GM18507 (cell line): Measurements from ENCODE around the gene GNG7.
"Not testable (repeated sequence)": the region's sequence is repeated elsewhere in the genome, so short reads cannot be mapped to it uniquely, and the experiment has no call there.

Experiments used
- DNase-seq: peaks from one replicate; pipeline ENCODE4 v3.0.0; 2011; ENCODE audit warnings: low read depth; ENCODE audit not compliant: insufficient read length; ENCODE audit errors: extremely low spot score
- FAIRE-seq: peaks from 2 replicates; lab custom pipeline; 2011; peaks lifted over from hg19 to GRCh38; lab: Jason Lieb, UNC

The GNG7 gene

GRCh38 chr19:2511991-2512390, 190.5 kb downstream of the GNG7 start:
- FAIRE-seq = peak; percentile 38

GRCh38 chr19:2511570-2511969, 190.9 kb downstream of the GNG7 start:
- DNase-seq = no peak
- no peak for FAIRE-seq

More at GRCh38 chr19:2511991-2512390, 190.5 kb downstream of the GNG7 start:
- DNase-seq = no peak

DNA sequence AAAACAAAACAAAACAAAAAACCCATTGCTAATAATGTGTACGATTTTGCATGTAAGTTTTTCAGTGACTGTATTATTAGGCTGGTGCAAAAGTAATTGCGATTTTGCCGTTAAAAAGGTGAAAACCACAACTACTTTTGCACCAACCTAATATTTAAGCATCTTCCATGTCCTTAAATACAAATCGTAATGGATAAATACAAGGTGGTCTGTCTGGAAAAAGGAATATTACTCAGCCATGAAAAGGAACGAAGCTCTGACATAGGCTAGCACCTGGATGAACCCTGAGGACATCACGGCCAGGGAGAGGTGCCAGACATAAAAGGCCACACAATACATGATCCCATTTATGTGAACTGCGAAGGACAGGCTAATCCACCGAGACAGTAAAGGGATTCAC, 193.4 kb downstream of the GNG7 start:
- FAIRE-seq = no peak
- no peak for DNase-seq

DNA sequence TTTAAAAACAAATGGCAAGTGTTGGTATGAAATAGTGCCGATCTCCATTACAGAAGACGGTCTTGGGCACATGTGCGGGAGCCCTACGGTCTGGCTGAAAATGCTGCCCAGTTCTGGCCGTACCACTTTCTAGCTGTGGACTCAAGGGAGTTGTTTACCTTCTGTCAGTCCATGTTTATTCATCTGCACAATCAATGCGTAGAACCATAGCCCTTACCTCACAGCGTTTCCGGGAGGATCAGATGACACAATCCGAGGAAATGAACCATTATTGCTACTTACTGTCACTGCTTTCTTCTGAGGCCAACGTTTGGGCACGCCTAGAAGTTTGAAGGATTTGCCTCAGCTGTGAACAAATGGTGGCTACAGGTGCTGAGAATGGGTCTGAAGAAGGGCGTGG, 195.4 kb downstream of the GNG7 start:
- peak; percentile 68 for FAIRE-seq
- DNase-seq = no peak

DNA sequence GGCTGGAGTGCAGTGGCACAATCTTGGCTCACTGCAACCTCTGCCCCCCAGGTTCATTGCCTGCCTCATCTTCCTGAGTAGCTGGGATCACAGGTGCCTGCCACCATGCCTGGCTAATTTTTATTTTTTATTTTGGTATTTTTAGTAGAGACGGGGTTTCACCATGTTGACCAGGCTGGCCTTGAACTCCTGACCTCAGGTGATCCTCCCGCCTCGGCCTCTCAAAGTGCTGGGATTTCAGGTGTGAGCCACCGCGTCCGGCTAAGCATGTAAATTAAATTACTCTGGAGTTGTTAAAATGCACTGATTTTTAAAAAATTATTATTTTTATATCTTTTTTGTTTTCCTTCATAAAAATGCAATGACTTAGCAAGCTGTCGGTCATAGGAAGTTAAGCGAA, 195.8 kb downstream of the GNG7 start:
- DNase-seq, FAIRE-seq: not testable (repeated sequence)

- DNase-seq = no peak
- FAIRE-seq = no peak
Observed at GRCh38 chr19:2503521-2504109, 198.9 kb downstream of the GNG7 start.

DNA sequence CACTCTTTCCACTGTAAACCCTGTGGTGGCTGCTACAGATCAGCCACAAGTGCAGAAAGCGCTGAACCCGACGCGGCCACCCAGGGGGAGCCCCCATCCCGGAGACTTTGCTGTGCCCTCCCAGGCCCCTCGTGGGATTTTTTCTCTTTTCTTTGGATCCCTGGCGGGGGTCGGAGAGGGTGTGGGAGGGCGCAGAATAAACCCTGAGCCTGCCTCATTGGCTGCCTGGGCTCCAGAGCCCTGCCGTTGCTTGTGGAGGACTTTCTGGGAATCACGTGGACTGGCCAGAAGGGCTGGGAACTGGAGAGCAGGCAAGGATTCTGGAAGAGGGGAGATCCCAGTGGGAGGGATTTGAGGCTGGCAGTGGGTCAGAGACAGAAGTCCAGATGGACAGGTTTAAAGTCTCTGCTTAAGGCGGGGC, 201.6 kb downstream of the GNG7 start:
- no peak for FAIRE-seq
- DNase-seq = no peak

DNA sequence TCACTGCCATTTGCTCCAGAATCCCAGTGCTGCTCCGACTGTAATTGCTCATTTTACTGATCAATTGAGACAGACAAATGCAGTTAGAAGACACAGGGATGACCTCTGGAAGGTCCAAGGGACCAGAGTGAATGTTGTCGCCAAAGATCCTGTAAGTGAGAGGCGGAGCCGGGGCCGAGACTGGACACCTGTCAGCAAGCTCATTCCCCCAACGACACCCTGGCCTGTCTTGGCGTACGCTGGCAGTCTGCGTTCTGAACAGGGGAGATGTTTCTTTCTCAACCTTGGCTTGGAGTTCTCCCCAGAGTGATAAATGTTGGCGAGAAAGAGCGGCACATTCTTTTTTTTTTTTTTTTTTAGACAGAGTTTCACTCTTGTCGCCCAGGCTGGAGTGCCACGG, 202.3 kb downstream of the GNG7 start:
- FAIRE-seq (no peak), DNase-seq (no peak)

- DNase-seq (no peak), FAIRE-seq (no peak)
Observed at GRCh38 chr19:2497186-2497585, 205.3 kb downstream of the GNG7 start.

- no peak for DNase-seq
- no peak for FAIRE-seq
Observed at GRCh38 chr19:2495651-2496316, 206.7 kb downstream of the GNG7 start.

GRCh38 chr19:2495130-2495641, 207.3 kb downstream of the GNG7 start:
- DNase-seq = no peak
- FAIRE-seq = no peak

- no peak for DNase-seq
Observed at GRCh38 chr19:2494447-2495129, 207.9 kb downstream of the GNG7 start.

DNA sequence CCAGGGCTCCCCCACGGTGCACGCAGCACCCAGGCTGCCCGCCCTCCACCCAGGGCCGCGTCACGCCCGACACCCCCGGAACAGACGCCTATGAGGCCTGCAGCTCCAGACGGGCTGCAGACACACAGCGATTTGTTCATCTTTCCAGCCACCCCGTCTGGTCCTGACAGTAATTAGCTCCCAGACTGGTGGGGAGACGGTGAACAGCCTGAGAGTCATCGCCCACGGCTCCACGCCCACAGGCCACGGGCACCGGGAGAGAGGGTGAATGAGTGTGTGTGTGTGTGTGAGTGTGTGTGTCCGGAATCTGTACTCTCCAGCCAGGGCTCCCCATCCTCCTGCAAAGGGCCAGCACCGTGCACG, 208.4 kb downstream of the GNG7 start:
- FAIRE-seq (no peak), DNase-seq (no peak)

More at GRCh38 chr19:2494447-2495129, 207.9 kb downstream of the GNG7 start:
- FAIRE-seq = peak; percentile 65

DNA sequence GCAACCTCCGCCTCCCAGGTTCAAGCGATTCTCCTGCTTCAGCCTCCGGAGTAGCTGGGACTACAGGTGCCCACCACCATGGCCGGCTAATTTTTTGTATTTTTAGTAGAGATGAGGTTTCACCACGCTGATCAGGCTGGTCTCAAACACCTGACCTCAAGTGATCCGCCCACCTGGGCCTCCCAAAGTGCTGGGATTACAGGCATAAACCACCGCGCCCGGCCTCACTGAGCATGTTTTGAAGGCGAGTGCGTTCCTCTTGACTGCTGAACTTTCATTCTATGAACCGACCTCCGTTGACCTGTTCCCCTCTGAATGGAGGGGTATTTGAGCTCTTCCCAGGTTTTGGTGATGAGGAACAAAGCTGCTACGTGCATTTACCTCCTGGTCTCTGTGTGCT, 209.0 kb downstream of the GNG7 start:
- DNase-seq, FAIRE-seq: not testable (repeated sequence)

DNA sequence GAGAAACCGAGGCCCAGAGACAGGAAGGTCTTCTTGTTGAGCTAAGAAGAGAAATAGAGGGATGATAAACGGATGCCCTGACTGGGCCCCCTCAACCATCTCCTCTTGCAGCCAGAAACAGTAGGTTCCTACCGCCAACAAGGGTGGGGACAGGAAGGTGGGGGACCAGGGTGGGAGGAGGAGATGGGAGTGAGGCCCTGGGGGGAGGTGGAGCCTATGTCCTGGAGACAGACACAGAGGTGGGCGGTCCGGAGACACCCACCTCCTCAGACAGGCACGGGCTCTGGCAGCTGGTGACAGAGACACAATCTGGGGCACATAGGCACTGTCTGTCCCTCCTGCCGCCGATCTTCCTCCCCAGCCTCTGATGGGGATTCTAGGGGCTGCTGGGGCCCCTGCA, 209.6 kb downstream of the GNG7 start:
- no peak for FAIRE-seq
- DNase-seq = no peak

GRCh38 chr19:2491130-2491801, 211.2 kb downstream of the GNG7 start:
- FAIRE-seq = peak; percentile 68
- DNase-seq = no peak

DNA sequence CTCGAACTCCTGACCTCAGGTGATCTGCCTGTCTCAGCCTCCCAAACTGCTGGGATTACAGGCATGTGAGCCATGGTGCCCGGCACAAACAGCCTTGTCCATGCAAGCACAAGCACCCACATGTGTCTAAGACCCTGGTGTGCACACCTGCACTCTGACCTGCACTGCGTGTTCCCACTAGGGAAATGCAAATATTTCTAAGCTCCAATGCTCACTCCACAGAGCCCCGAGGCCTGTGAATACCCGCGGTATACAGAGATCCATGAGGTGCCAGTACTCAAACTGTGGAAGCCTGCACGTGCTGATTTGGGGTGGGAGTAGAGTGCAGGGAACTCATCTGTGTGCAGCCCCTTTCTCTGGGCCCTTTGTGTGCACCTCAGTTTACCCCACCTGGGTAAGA, 211.8 kb downstream of the GNG7 start:
- no peak for FAIRE-seq

DNA sequence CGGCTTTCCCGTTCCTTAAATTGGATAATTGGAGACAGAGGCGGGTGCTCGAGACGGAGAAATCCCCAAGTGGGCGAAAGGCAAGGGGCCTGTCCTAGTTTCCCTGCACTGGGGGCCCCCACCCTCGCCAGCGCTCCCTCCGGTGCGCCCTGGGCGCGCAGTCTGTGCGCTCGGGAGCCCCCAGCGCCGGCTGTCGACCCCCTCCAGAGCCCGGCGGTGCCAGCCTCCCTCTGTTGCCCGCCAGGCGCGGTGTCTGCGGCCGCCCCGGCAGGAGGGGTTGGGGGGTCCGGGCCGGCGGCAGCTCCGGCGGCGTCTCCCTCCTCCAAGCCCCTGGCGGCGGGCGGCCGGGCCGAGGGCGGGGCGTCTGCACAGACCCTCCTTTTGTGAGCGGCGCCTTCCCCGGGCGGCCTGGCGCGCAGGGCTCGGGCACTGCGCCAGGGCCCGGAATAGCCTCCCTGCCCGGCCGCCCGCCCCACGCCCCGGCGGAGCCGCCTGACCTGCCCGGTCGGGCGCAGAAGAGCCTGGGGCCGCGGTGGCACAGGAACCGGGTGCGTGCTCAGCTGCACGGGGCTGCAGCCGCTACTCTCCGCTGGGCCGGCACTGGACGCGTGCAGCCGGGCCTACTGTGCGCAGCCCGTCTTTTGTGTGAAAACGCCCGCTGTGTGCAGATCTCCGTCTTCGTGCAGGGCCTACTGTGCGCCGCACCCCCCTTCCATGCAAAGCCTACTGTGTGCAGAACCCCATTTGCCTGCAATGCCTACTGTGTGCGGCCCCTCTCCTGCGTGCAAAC, 213.4 kb downstream of the GNG7 start:
- DNase-seq = no peak
- FAIRE-seq = no peak

More for the DNA sequence above, 211.8 kb downstream of the GNG7 start:
- no peak for DNase-seq

DNA sequence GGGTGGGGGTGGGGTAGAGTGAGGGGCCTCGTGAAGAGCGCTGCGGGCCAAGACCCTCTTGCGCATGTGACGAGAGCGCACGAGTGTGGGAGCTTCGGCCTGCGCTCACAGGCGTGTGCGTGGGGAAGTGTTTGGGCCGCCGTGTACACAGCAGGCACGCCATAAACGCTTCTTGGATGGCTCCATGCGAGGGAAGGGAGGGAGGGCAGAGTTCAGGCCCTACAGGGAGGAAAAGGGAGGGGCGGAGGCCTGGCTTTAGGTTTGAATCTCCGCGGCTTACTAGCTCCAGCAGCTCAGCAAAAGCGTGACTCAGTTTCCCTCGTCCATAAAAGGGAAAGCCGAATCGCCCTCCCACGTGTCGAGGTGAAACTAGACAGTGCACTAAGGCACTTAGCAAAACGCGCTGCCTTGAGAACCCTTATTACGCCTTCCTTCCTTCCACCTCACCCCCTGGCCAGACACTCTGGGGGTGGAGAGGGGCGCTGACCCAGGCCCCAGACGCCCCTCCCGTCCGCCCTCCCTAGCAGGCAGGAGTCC, 214.0 kb downstream of the GNG7 start:
- no peak for DNase-seq
- FAIRE-seq = no peak
